ENCODE data around the gene MPC1L.

MPC1L gene

DNA sequence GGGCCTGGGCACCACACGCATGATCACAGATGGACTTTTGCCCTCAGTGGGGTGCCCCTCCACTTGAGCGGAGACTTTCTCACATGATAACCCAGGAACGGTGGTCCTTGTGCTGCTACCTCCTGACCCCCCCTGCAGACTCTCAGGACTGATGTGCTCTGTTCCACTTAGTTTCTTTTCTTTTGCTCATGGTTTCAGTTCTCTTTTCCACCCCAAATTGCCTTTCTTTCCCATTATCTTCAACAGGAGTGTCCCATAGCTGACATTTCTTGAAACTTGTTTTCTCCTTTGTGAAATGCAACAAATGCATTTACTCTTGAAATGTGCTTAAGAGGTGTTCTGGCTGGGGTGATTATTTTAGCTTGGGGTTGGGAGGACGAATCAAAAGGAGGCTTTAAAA, 9.0 kb downstream of the MPC1L start:
- DNase-seq = no peak

DNA sequence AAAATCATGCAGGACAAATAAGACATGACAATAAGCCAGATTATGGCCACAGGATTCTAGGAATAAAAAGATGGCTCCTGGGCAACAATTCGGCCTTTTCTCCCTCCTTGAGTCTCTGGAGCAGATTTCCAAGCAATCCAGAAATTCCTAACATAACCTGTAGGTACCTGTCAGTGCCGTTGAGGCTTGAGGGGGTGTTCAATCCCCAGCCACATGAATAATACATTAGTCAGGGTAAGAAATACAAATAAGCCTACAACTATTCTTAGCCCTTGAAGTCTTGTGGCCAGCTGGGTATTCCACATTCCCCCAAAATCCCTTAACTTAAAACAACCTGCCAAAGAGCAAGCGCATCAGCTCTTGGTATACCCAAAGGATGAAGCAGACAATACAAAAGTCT, 14.5 kb downstream of the MPC1L start:
- DNase-seq = no peak

DNA sequence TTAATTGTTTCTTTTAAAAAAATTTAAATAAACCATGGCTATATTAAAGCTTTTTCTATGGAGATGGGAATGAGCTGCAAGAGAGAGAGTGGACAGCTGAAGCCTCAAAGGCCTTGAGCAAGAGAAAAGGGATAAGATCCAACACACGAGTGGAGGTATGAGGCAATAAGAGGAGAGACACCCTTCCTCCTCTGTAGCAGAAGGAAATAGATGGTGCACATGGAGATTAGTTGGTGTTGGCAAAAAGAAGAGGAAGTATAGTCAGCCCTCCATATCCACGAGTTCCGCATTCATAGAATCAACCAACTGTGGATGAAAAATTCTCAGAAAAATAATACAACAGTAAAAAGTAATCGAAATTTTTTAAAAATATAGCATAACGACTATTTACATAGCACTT, 20.9 kb downstream of the MPC1L start:
- DNase-seq = no peak

DNA sequence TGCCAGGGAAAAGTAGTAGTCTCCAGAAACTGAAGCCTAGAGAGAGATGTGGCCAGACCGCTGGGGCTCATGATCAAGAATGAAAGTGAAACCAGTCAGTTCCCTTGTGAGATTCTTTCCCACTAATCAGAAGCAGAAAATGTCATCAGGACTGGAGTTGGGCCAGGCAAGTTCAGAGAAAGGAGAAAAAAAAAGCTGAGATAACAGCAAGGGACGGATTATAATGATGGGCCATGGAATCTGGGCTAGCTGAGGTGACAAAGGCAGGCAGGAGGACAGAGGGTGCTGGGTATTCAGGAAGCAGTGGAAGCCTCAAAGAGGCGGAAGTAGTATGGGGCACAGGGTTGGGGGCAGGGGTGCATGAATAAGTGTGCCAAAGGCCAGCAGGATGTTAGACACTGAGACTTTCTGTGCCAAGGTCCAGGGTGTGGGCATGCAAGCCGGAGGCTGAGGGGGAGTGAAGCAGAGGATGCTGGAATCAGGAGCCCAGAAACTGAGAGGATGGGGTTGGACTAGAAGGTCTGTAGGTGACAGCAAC, 21.7 kb downstream of the MPC1L start:
- peak; percentile 74 for DNase-seq

DNA sequence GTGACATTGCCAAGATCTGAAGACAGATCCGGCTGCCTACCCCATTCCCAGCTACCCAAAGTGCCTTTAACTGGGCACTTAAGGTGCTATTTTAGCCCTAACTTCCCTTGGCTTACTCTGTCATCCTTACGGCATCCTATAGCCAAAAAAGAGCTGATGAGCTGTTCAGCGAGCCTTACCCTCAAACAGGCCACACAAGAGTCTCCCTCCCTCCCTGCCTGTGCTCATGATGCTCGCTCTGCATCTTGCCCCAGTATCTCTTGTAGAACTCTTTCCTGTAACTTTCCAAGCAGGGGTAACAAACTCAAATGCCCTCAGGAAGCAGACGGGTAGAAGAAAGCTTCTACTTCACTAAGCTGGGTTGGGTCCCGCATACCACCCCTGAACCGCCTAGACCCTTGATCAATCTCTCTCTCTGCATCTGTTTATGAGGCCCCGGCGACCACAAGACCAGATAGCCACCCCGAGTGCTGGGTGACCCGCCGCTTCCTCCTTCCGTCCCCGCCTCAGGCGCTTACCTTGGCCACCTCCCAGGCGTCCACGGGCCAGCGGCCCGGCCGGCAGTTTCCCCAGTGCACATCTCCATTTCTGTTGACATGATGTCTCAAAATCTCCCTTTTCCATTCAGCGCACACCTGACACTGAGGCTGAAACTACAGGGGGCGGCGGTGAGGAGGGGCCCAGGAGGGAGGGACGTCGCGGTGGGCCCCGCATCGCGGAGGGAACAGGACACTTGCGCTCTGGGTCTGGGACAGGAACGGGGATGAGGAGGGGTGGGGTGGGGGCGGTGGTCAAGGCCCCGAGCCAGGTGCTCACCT, 23.5 kb downstream of the MPC1L start:
- peak; percentile 40 for DNase-seq

DNA sequence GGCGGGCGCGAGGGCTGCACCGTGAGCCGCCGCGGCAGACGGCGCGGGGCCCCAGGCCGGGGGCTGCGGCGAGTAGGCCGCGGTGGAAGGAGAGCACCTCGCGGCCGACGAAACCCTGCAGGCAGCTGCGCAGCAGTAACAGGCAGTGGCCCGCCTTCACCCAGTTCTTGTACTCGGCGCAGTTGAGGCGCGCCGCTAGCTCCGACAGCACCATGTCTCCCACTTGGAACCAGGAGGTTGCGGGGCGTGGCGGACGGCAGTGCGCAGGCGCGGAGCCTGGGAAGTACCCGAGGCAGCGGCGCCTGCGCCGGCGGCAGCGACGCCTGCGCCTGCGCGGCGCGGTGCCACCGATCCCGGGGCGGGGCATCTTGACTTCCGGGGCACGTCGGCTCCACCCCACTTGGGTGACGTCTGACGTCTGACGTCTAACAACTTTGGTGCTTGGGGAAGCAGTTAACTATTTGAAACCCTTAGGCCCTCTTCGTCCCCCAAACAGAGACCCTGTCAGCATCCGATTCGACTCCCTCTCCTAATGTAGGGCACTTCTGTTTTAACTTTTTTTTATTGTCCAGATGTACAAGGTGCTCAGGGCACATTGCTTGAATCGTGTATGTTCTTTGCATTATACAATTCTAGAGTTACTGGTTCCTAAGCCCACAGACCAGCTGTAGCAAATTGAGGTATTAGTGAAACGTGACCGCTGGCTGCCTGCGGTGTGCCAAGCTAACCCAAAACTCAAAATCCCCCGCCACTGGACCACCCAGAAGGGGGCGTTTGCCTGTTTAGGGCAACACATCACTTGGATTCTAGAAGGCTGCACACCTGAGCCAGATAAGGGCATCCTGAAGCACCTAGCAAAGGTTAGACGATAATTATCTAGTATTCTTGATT, 24.3 kb downstream of the MPC1L start, which contains the start of gene CXorf38:
TSS of gene CXorf38 (minus strand) at position 255 of the 891 bp plus-strand sequence. CDS start at position 214, 41 bp downstream.
- DNase-seq = peak; percentile 90

DNA sequence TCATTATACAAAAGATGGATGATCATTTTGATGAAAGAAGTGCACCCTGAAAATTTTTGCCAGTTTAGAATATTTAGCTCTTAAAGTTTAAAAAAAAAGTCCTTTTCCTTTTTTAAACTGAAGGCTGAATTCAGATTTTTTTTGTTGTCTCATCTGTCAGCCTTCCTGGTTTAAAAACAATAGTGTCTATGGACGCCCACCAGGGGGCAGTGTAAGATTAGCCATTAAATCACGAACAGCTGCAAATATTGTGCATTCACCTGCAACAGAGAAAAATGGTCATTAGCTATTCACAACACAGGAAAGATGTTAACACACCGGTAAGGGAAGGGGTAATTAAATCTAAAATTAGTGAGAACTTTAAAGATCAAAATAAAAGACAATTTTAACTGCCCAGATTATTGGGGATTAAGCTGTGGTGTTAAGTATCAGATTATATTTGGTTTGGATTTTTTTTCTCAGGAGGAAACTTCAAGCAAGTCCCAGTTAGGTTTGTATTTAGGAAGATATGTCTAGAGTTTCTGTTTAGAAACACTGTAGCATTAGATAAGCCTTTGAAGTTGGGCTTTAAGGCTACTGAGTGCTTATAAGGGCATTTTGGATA, 28.5 kb downstream of the MPC1L start:
- DNase-seq = peak; percentile 73

DNA sequence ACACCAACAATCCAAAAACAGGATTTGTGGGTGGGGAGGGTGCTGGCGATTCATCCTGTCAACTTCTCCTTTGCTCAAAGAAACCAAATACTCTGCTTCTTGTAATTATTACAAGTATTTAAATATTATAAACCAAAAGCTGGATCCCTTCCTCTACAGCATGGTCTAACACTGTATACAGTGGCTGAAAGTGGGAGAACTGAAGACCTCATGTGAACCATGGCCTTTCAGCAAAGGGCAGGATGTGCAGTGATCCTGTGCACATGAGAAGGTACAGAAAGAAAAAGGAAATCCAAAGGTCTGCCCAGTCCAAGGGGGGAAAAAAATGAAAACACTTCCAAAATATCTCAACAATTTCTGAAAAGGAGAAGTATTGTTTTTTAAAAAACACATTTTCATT, 29.4 kb downstream of the MPC1L start:
- no peak for DNase-seq

DNA sequence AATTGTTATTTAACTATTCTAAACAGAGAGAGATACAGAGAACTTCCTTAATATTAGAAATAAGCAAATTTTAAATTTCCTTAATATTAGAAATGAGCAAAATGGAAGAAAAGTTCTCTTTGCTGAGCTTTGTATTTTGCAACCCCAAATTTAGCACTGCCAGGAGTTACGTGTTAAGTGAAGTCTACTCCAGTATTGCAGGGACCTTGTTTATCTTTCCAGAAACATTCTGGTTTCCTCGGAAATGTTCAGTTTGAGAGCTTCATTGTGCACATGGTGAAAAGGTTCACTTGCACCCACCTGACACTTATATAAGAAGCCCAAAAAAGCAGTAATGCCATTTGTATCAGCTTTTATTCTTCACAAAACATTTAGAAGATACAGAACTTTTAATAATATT, 30.3 kb downstream of the MPC1L start:
- no peak for DNase-seq

DNA sequence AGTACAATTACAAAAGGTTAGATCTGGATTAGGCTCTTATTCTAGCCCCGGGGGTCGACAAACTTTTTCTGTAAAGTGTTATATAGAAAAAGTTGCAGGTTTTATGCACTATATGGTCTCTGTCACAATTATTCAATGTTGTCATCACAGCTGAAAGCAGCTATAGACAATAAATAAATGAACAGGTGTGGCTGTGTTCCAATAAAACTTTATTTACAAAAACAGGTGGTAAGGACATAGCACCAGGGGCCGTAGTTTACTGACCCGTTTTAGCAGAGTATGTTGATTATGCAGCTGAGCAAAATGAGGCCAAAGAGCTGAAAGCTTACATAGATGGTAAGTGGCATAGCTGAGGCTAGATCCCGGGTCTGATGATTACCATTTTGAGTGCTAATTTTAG, 37.2 kb downstream of the MPC1L start:
- DNase-seq = no peak

DNA sequence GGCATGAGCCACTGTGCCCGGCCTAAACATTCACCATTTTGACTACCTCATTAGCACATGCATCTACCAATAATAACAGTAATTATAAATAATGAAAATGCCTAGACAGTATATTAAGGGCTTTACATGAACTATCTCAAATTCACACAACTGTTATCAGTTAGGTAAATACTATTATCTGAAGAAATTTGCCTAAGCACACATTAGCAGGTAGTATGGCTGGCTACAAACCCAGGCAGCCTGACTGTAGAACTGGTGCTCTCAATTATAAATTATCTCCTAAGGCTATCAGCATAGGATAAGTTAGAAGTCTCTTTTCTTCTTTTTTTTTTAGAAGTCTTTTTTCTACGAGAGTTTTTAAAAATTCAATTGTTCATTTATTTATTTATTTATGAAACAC, 38.3 kb downstream of the MPC1L start:
- DNase-seq = no peak

DNA sequence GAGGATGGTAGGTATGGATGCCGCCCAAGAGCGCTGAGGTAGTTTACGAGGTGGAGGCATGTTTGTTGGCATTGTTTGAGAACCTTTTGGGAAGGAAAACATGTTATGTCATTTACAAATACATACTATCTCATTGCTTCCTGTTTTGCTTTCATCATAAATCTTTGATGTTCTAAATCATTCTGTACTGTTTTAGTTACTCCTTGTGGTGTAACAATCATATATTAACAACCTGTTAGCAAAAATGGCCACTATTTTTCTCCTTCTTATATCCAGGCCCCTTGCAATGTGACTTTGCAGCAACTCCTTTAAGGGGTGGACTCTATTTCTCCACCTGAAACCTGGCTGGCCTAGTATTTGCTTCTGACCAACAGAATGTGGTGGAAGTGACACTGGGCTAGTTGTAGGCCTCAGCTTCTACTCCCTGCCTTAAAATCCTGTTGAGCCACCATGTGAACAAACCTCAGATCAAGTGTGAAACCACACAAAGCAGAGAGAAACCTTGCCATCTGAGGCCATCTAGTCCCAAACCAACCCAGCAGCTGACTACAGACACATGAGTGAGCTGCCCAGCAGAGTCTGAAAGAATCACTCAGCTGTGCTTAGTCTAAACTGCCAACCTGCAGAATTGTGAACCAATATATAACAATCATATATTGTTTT, 40.0 kb downstream of the MPC1L start:
- no peak for DNase-seq

DNA sequence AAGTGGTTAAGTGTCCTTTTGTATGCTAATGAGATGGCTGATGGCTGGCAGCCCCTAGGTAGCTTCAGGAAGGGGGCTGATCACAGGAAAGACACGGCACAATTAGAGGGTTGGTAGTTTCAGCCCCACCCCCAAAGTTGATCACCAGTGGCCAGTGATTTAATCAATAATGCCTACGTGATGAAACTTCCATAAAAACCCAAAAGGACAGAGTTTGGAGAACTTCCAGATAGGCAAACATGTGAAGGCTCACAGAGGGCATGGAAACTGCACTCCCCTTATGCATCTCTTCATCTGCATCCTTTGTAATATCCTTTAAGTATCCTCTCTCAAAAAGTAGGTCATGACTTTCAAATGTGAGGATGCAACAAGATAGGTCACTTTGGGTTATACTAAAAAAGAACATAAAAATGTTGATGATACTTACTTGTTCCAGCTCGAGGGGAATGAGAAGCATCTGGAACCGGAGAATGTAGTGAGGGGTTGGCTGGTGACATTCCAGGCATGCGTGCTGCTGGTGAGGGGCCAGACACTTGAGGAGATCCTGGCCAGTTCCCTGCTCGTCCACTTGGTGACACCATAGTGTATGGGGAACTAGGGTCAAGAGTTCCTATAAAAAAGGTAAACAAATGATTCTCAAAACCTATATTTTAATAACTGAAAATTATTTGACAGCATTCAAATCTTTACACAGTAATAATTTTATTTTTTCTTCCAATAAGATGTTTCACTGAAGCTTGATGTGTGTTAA, 40.8 kb downstream of the MPC1L start:
- no peak for DNase-seq

DNA sequence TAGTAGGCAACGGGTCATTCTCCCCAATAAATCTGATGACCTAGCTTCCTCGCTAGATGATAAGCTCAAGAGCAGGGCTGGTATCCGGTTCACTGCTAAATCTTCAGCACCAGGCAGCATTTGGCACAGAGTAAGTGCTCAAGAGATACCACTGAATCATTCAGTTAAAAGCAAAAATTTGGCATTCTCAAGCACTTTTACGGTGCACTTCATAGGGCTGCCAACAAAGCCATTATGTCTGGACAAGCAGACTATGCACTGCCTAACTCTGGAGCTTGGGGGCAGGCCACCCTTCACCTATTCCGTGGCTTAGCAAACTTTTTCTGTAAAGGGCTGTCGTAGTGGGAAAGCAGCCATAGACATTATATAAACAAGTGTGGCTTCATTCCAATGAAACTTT, 47.9 kb downstream of the MPC1L start:
- no peak for DNase-seq
